Activated T-cell treated with anti-CD3 and anti-CD28 coated beads for 24 hours (primary cell): ENCODE results near the gene ZCCHC14.
"Not testable (repeated sequence)": the region's sequence is repeated elsewhere in the genome, so short reads cannot be mapped to it uniquely, and the experiment has no call there.

Source experiments
- DNase-seq: peaks from one replicate; pipeline ENCODE4 v3.0.0-alpha.2; 2020; ENCODE audit warnings: low read depth

The ZCCHC14 gene

DNA sequence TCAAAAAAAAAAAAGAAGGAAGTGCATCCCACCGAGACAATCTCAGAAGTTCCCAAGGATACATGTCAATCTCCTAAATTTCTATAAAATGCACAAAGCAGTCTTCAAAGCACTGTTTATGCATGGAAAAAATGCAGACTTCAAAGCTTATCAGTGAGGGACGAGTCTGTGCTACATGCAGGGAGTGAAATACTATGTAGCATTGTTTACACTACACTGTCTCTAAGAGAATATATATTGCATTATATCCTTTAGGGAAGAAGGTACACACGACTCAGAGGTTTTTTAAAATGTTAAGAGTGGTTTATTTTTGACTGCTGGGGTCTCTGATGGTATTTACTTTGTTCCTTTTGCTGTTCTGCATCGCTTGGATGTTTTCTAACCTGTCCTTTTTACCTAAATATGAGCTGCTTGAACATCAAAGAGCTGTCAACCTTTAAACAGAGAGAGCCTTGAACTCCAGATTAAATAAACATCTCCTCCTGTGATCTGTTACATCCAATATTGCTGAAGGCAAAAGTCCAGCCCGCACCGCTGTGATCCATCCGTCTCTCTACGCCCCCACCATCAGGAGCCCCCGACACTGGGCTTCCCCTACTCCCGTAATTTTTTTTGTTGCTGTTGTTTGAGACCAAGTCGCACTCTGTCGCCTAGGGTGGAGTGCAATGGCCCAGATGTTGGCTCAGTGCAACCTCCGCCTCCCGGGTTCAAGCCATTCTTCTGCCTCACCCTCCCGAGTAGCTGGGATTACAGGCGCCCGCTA, 110.6 kb downstream of the ZCCHC14 start:
- no peak for DNase-seq

DNA sequence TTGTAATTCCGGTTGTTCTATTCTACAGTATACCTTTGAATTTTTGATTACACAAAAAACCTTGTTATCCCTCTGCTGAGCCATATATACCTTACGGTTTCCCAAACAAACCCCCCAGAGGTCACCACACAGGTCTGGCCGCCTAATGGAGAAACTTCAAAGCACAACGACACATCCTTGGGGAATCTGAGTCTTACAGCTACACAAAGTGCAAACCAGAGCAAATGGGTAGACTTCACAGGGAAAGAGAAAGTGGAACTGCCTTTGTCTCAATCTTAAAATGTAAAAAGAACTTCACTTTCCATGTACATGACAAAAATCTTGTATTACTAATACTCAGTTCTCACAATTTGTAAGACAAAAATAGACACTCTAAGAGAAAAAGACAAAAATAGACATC, 111.9 kb downstream of the ZCCHC14 start:
- DNase-seq, result no peak

DNA sequence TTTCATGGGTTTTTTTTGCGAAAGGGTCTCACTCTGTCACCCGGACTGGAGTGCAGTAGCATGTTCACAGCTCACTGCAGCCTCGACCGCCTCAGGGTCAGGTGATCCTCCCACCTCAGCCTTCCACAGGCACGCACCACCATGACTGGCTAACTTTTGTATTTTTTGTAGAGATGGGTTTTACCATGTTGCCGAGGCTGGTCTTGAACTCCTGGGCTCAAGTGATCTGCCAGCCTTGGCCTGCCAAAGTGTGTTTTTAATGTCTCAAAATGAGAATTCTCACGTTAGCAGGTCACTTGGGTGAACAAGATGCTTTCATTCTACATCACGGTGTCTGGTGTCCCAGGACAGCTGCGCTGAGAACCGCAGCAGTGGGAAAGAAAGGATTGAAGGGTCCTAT, 112.4 kb downstream of the ZCCHC14 start:
- no peak for DNase-seq

DNA sequence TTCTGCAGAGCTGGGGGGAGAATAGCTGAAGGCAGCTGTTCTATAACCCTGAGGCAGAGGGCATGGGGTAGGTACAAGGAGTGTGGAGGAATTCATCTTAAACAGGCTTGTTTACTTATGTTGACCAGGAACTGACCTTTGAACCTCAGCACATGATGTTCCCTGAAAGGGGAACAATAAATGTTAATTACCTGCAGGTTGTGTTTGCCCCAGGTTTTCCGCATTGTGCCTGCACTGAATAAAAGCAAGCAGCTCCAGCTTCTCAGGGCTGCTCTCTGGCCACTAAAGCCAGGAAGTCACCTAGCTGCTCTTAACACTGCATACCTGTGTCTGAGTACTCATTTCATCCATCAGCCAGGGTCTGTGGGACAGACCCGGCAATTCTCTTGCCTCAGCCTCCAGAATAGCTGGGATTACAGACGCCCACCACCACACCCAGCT, 113.5 kb downstream of the ZCCHC14 start:
- not testable (repeated sequence) for DNase-seq

DNA sequence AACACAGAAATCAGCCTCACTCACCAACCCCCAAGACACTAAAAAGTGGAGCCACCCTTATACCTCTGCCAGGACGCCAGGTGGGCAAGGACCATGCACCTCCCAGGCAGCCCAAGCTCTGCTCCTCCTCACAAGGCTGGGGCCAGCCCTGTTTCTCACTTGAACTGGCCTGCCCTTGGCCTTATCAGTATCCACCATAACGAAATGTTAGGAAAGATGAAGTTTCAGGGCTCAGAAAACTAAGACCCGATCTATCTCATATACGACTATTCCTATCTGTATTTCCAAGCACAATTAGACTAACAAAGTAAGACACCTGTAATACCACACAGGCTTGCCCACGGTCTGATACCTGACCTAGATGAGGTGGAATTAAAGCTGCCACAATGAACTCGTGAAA, 116.2 kb downstream of the ZCCHC14 start:
- no peak for DNase-seq

DNA sequence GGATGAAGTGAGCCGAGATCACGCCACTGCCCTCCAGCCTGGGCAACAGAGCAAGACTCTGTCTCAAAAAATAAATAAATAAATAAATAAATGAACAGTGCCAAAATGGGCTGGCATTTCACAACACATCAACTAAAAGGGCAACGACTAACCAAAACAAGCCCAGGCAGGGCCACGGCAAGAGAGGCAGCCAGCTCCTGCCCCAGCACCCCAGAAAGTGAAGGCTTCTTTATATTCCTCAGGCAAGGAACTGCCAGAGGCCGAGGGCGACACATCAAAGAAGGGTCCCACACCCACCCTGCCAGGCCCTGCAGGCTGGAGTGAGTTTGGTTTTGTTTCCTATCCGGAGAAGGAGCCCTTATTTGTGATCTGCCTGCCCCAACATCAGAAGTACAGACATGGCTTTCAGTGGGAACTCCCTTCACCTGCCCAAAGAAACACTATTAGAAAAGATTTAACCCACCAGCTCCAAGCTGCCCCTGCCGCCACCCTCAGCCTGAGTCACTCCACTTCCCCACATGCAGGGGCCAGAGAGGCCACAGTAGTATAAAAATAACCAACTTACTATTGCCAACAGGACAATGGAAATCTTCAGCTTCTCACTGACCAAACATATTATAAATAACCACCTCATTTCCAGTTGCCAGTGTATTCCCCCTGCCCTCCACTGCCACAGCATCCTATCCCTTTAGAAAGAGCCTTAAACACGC, 117.2 kb downstream of the ZCCHC14 start:
- DNase-seq, result no peak

DNA sequence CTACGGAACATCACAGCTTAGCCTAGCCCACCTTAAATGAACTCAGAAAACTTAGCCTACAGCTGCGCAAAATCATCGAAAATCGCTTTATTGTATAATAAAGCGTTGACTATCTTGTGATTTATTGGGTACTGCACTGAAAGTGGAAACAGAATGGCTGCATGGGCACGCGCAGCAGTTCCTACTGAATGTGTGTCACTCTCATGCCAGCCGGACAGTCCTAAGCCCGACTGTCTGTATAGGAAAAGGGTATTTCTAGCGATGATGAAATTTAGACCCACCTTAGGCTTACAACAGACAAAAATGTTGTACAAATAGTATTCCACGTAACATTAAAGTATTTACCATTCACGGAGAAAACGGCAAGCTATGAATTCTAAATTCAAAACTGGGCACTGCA, 118.5 kb downstream of the ZCCHC14 start:
- no peak for DNase-seq

DNA sequence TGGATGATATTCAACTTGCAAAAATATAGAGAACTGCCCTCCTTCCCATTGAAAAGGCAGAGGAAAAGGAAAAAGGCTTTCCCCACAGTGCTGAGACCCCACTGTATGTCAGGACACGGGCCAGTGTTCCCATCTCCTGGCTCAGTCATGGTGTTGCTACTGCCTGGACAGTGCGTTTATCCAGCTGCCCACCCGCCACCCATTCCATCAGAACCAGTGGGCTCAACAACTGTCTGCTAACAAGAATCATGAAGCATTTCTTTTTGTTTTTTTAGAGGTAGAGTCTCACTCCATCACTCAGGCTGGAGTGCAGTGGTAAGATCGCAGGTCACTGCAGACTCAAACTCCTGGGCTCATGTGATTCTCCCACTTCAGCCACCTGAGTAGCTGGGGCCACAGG, 120.5 kb downstream of the ZCCHC14 start:
- DNase-seq, result no peak

DNA sequence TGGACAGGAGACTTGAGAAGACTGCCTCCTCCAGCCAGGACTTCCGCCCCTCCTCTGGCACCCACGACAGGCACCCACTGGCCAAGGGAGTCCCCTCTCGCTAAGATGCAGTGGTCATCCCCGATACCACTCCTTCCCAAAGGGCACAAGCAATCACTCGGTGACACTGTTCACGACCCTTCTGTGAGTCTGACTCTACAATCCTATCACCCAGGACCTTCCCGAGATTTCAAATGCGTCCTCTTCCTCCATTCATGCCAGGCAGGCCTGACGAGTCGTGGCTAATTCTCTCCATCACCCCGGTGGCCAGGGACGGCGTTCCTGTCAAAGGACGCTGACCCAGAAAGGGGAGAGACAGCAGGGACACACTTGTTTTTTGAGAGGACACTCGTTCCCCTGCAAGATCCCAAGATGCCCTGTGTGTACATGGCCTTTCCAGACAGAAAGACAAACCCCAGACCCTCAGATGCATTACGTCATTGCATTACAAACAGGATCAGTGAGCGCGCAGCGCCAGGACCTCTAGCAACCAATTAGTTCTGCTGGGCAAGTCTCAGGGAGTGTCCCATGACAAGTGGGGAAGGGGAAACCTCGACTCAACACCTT, 121.5 kb downstream of the ZCCHC14 start:
- DNase-seq, result no peak

- no peak for DNase-seq
Observed at GRCh38 chr16:87369796-87370719, 122.8 kb downstream of the ZCCHC14 start.

DNA sequence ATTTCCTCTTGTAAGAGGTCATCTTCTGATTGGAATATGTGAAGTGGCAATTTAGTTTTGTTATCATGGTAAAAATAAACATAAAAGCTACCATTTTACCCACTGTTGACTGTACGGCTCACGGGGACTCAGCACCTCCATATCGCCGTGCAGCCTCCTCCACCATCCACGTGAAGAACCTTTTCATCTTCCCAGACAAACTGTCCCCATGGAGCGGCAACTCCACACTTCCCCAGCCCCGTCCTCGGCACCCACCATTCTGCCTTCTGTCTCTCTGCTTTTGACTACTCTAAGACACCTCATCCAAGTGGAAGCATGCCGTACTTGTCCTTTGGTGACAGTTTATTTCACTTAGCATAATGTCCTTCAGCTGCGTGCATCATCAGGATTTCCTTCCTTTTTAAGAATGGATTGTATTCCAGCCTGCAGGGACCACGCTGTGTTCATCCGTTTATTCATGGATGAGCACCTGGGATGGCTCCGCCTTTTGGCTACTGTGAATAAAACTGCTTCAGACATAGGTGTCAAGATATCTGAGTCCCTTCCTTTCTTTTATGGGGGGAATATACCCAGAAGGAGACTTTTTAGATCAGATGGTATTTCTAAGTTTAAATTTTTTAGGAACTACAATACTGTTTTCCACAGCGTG, 123.6 kb downstream of the ZCCHC14 start:
- DNase-seq, result no peak

- no peak for DNase-seq
Observed at GRCh38 chr16:87368029-87368770, 124.6 kb downstream of the ZCCHC14 start.

- no peak for DNase-seq
Observed at GRCh38 chr16:87367529-87367928, 125.3 kb downstream of the ZCCHC14 start.

GRCh38 chr16:87366930-87367329, 125.9 kb downstream of the ZCCHC14 start:
- DNase-seq, result no peak

DNA sequence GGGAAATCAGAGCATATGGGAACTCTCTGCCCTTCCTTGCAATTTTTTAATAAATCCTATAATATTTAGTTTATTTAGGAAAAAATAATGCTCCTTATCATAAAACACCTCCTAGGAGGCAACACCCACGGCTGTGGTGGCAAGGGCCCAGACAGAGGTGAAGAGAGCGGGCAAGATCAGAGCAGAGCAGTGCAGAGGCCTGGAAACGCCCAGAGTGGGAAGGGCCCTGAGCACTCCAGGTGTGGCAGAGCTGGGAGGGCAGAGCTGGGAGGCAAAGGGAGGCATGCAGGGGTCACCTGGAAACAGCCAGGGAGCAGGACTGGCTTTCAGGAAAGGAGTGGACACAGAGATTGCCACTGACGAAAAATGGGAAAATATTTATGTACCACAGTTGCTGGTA, 126.5 kb downstream of the ZCCHC14 start:
- DNase-seq, result no peak

DNA sequence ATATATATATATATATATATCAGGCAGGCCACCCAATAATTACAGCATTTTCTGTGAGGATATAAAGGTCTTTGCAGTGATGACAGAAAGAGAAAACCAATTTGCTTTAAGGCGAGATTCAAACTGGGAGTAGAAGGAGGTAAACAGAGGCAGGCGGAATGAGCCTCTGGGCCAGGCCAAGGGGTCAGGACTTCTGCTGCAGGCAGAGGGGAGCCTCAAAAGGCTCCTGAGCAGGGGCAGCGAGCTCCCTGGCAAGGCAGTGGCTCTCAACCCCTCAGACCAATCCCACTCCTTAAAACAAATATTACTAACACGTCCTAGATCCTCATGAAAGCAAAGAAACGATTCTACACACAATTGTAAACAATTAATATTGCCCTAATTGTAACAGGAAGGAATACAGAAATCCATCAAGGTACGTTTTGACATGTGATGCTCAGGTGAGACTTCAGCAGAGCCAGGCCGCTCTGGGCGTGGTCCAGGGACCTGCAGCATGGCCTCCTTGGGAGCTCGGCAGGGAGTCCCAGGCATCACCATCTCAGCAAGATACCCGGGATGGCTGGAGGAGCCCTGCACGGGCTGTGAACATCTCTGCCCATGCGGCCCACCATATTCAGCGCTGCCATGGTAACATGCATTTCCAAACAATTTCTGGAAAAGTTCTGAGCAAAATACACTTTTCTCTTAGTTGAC, 127.7 kb downstream of the ZCCHC14 start:
- DNase-seq, result no peak

GRCh38 chr16:87363771-87364455, 128.9 kb downstream of the ZCCHC14 start:
- no peak for DNase-seq

DNA sequence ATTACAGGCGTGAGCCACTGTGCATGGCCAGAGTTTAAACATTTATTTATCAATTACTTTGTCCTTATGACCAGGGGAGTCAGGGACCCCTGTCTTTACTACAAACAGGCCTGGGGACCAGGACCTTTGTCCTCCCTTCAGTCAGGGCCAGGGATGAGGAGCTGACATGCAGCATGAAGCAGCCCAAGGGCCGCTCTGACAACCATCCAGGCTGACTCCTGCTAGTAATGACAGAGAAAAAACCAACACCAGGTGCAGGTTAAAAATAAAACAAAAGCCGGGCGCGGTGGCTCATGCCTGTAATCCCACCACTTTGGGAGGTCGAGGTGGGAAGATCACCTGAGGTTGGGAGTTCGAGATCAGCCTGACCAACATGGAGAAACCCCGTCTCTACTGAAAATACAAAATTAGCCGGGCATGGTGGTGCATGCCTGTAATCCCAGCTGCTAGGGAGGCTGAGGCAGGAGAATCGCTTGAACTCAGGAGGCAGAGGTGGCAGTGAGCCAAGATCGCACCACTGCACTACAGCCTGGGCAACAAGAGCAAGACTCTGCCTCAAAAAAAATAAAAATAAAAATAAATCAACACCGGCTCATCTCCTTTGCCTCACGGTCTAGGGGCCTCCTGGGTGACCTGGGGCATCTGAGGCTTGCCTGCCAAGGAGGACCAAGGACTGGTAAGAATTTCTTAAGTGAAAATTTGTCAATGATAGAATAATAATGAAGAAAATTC, 129.8 kb downstream of the ZCCHC14 start:
- not testable (repeated sequence) for DNase-seq
